NCI-H2029 (cell line): Measurements from ENCODE around the gene NEDD4.

Experiments
- DNase-seq: peaks from one replicate; lab custom pipeline; 2025; lab: John Stamatoyannopoulos, UW

Gene NEDD4

DNA sequence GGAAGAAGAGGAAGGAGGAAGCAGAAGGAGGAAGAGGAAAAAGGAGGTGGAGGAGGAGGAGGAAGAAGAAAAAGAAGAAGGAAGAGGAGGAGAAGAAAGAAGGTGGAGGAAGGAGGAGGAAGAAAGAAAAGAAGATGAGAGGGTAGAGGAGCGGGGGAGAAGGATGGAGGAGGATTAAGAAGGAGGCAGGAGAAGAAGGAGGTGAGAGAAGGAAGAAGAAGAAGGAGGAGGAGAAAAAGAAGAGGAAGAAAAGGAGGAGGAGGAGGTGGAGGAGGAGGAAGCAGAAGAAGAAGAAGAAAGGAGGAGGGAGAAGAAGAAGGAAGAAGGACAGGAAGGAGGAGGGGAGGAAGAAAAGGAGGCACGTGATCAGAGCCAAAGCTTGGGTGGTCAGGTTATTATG, 213.1 kb downstream of the NEDD4 start:
- no peak for DNase-seq

DNA sequence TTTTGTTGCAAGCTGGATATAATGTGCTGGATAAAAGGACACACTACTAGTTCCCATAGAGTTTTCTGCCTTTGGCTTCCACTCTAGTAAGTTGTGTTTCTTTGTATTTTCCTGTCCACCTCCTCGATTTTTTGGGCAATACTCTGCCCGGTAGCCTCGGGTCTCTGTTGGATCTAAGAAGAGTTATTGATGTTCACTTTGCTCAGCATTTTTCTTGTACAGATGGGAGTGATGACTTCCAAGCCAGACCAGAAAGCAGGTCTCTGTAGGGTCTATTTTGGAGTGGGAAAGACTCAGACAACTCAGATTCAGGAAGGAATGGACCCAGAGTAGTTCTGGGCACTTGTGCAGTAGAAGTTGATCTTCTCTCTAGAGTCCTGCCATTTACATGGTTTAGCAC, 214.5 kb downstream of the NEDD4 start:
- DNase-seq, result no peak
